Kidney capillary endothelial cell (primary cell): ENCODE measurements around the gene PPP1R15B.

ENCODE experiments used
- DNase-seq: peaks from one replicate; pipeline ENCODE4 v3.0.0-alpha.2; 2018; ENCODE audit warnings: low spot score

Gene PPP1R15B

GRCh38 chr1:204367193-204367858 is 44.3 kb downstream of the PPP1R15B start:
- no peak for DNase-seq

DNA sequence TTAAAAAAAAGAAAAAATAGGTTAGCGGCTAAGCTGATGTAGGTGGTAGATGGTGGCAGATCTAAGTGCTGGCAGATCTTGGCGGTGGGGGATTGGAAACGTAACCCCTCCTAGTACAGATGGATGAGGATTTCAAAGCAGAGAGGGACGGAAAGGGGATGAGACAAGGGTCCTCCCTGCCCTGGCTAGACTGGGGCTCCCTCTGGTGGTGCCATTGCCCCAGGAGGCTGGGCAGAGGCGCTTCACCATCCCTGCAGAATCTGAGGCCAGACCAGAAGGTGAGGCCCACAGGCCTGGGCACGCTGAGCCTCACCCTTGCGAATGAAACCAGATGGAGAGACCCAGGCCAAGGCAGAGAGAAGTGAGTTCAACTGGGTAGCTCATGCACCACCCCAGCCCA is 44.9 kb downstream of the PPP1R15B start:
- DNase-seq, result no peak

GRCh38 chr1:204363335-204364114 is 48.1 kb downstream of the PPP1R15B start:
- DNase-seq, result peak; percentile 69

GRCh38 chr1:204362984-204363334 is 48.7 kb downstream of the PPP1R15B start:
- DNase-seq, result no peak

GRCh38 chr1:204361781-204362180 is 49.8 kb downstream of the PPP1R15B start:
- no peak for DNase-seq

DNA sequence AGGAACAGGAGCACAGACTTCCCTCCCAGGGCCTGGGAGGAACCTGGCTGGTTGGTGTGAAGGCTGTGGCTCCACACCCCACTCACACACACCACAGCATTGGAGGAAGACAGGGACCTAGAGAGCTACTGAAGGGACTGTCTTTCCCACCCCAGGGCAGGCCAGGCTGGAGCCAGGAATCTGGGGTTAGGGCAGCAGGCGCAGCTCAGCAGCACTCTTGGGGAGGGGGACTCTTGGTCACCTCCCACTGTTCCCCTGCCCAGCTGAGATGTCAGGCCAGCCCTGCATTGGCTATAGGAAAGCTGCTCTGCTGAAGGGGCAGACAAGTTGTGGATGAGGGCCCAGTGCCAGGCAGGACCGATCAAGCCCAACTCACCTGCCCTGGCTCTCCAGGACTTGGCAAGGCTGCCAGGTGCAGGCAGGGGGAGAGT is 50.3 kb downstream of the PPP1R15B start:
- DNase-seq, result no peak

DNA sequence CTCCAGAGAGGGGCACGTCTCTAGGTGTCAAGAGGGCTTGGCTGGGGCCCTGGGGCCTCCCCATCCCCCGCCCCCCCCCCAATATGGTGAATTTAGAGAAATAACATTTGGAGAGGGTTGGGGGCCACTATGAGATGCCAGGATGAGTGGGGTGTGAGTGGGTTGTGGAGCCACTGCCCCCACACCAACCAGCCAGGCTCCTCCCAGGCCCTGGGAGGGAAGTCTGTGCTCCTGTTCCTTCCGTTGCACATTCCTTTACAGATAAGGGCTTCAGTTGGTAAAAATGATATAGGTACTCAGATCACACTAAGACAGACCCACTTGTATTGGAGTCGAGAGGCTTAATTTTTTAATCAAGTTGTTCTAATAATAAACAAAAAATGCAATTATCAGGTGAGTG is 51.3 kb downstream of the PPP1R15B start:
- no peak for DNase-seq

- DNase-seq, result no peak
These were observed 52.0 kb downstream of the PPP1R15B start, which contains the start of gene PLEKHA6 for GRCh38 chr1:204359474-204360255. PLEKHA6 (minus strand) TSS chr1:204359929; CDS start chr1:204273727, 86,202 bp downstream.

- DNase-seq, result no peak
These were observed 52.5 kb downstream of the PPP1R15B start for GRCh38 chr1:204359131-204359473.

DNA sequence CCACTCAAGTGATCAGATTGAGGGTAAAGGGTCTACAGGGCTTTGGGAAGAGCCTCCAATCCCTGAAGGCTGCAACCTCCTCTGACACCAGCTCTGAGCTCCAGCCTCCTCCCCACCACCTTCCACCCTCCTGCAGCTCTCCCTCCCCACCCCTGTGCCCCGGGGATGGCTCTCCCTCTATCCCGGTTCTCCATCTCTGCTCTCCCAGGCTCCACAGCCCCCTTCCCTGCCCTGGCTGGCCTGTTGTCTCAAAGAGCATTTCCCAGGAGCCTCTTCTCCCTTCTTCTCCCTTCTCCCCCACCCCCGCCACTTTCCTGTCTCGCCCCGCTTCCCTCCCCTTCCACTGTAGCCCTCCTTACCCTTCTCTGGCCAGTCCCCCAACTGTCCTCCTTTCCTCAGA is 53.0 kb downstream of the PPP1R15B start:
- DNase-seq, result no peak

- no peak for DNase-seq
These were observed 53.8 kb downstream of the PPP1R15B start for GRCh38 chr1:204357551-204358490.

DNA sequence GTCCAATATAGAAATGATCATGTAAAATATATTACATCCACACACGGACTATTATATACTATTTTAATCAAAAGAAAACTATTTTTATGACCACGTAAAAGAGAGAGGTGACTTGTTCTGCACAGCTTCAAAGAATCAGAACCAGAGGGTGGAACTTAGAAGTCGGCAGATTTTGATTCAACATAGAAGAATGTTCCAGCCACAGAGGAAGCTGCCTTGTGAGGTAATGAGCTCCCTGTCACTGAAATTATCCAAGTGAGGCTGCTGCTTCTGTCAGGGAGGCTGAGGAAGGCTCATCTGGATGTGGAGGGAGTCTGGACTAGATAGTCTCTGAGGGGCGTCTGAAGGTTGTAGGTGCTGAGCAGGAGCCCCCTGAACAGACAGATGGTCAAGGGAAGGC is 54.6 kb downstream of the PPP1R15B start:
- DNase-seq, result no peak

- DNase-seq, result no peak
These were observed 55.7 kb downstream of the PPP1R15B start for GRCh38 chr1:204355913-204356312.

DNA sequence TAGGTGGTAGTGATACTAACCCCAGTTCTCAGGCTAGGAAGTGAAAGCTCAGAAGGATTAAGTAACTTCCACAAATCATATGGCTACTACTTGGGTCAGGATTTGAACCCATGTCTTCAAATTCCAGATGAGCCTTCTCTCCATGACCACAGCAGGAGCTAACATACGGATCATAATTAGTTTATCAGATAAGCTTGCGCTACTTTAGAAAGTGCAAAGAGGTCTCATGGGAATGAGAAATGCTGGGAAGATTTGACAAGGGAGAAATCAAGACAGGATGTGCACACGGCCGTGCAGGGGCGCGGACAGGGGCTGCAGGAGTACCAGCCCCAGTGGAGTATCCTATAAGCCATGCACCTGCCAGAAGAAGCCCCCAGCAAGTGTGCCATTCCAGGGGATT is 57.0 kb downstream of the PPP1R15B start:
- DNase-seq, result no peak
